Activated T-helper 1 cell treated with anti-CD3 and anti-CD28 coated beads, Interleukin-12 subunit alpha, Interleukin-12 subunit beta, Interleukin-2, Interleukin-4 antibody, amounts not matched to agents 30 ng/mL and 10 ng/mL and 1 ng/mL, durations not matched to agents 14 hours and 24 hours and 36 hours (primary cell): ENCODE results near the gene MTMR12. TPM values are rescaled to one million over a fixed set of nuclear protein-coding genes. Genes with fewer than 3 reads are reported as not detected.

ENCODE experiments used
- DNase-seq: peaks from one replicate; pipeline ENCODE4 v3.0.0; 2021; ENCODE audit warnings: low spot score
- H3K27ac Mint-ChIP-seq: one replicate; pipeline ENCODE4 v1.8.0; 2021; ENCODE audit warnings: mild to moderate bottlenecking, mixed read lengths
- H3K27me3 Mint-ChIP-seq: one replicate; pipeline ENCODE4 v1.8.0; 2022; ENCODE audit warnings: mild to moderate bottlenecking, moderate library complexity, mixed read lengths; ENCODE audit not compliant: insufficient read depth
- H3K36me3 Mint-ChIP-seq: one replicate; pipeline ENCODE4 v1.8.0; 2021; ENCODE audit warnings: low read depth, mixed read lengths
- H3K4me1 Mint-ChIP-seq: one replicate; pipeline ENCODE4 v1.8.0; 2021; ENCODE audit warnings: low read depth, mixed read lengths
- H3K4me3 Mint-ChIP-seq: one replicate; pipeline ENCODE4 v1.8.0; 2021; ENCODE audit warnings: mild to moderate bottlenecking, moderate library complexity, mixed read lengths
- H3K9me3 Mint-ChIP-seq: one replicate; pipeline ENCODE4 v1.8.0; 2021; ENCODE audit warnings: mixed read lengths
- intact Hi-C: fragments of 100-400 bp; cut with micrococcal nuclease; formaldehyde crosslinking; loops from one replicate; pipeline ENCODE4 v1.15.1; 2024
- total RNA-seq: library from RNA; stranded (reverse); gene quantifications from 2 replicates; pipeline ENCODE4 v1.2.3, GENCODE V29; 2022

Gene MTMR12, protein sequence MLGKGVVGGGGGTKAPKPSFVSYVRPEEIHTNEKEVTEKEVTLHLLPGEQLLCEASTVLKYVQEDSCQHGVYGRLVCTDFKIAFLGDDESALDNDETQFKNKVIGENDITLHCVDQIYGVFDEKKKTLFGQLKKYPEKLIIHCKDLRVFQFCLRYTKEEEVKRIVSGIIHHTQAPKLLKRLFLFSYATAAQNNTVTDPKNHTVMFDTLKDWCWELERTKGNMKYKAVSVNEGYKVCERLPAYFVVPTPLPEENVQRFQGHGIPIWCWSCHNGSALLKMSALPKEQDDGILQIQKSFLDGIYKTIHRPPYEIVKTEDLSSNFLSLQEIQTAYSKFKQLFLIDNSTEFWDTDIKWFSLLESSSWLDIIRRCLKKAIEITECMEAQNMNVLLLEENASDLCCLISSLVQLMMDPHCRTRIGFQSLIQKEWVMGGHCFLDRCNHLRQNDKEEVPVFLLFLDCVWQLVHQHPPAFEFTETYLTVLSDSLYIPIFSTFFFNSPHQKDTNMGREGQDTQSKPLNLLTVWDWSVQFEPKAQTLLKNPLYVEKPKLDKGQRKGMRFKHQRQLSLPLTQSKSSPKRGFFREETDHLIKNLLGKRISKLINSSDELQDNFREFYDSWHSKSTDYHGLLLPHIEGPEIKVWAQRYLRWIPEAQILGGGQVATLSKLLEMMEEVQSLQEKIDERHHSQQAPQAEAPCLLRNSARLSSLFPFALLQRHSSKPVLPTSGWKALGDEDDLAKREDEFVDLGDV
- total RNA-seq, result 26.2 and 29.9 TPM in 2 replicates

DNA sequence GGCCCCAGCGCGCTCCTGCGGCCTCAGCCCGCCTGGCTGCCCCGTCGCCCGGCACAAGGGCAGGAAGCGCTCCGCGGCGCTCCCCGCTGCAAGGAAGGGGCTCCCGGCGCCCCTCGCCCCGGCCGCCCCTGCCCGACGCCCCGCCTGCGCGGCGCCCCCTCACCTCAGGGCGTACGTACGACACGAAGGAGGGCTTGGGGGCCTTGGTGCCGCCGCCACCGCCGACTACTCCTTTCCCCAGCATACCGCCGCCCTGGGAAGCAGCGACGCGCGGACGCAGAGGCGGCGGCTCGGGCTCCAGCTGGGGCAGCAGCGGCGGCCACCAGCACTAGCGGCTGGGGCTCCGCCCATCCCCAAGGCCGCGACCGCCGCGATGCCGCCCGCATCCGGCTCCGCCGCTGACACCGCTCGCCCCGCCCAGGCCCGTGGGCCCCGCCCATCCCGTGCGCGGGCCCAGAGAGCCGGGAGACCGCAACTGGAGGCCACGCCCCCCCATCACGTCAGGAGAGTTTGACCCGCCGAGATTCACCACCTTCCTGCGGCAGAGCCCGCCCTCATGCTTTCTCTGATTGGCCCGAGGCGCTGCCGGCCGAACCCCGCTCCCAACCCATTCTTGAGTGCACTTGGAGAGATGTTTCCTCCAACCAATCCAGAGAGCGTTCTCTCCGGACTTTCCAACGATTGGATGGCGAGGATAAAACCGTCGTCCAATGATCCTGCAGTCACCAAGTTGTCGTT is at the start of gene MTMR12:
MTMR12 (minus strand) TSS at position 345 of the 738 bp plus-strand sequence; CDS start at position 244, 101 bp downstream.
- intact Hi-C loops, result loop anchor here (1.0 to 5.0 kb wide), 9 partner anchors 32 to 1128 kb away; partner anchors contain the start of genes C5orf22, DROSHA, GOLPH3 and SUB1

DNA sequence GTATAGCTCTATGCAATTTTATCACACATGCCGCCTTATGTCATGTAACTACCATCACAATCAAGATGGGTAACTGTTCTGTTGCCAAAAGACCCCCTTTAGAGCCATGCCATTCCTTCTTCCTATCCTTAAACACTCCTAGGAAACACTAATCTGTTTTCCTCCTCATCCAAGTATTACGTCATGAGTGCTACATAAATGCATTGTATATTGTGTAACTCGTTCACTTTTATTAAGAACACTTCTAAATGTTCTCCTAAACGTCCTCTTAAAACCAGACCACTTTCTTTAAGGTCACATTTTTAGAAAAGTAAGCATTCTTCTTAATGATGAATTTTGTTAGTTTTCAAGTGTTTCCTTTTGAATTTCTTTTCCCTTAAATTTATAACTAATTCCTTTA is 49.8 kb upstream of the MTMR12 start:
- H3K4me1 Mint-ChIP-seq, result peaks cover 4% of the 10 kb centered on the region
- intact Hi-C loops, result no loop called here
- no peaks in the 10 kb centered on the region for H3K27me3 Mint-ChIP-seq
- no peak overlapping the region for H3K27ac Mint-ChIP-seq
- no peak overlapping the region for H3K4me3 Mint-ChIP-seq
- no peaks in the 10 kb centered on the region for H3K9me3 Mint-ChIP-seq
- no peak for DNase-seq
- H3K36me3 Mint-ChIP-seq, result peaks cover 30% of the 10 kb centered on the region

More for the DNA sequence above, at the start of gene MTMR12:
- Mint-ChIP-seq H3K27ac (peak within 1 kb of the TSS; percentile 95), H3K36me3 (peaks cover 28% of the 10 kb centered on the region), H3K4me3 (peak within 1 kb of the TSS; percentile 96), H3K4me1 (peaks cover 38% of the 10 kb centered on the region), H3K27me3 (no peaks in the 10 kb centered on the region), H3K9me3 (no peaks in the 10 kb centered on the region)
- DNase-seq, result peak; percentile 100

DNA sequence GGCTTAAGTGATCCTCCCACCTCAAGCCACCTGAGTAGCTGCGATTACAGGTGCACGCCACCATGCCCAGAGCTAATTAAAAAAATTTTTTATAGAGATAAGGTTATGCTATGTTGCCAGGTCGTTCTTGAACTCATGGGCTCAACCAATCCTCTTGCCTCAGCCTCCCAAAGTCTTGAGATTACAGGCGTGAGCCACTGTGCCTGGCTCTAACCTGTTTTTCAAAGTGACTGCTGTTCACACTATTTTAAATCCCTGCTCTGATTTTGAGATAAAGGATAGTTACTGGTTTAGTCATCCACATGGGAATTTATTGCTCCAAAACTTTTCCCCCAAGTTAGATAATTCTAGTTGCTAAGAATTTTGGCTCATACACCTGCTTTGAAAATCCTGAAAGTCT is 48.2 kb upstream of the MTMR12 start:
- Mint-ChIP-seq H3K9me3 (no peaks in the 10 kb centered on the region), H3K27me3 (no peaks in the 10 kb centered on the region), H3K27ac (no peak overlapping the region), H3K4me1 (peaks cover 4% of the 10 kb centered on the region), H3K4me3 (no peak overlapping the region), H3K36me3 (peaks cover 29% of the 10 kb centered on the region)
- no peak for DNase-seq
- intact Hi-C loops, result no loop called here

DNA sequence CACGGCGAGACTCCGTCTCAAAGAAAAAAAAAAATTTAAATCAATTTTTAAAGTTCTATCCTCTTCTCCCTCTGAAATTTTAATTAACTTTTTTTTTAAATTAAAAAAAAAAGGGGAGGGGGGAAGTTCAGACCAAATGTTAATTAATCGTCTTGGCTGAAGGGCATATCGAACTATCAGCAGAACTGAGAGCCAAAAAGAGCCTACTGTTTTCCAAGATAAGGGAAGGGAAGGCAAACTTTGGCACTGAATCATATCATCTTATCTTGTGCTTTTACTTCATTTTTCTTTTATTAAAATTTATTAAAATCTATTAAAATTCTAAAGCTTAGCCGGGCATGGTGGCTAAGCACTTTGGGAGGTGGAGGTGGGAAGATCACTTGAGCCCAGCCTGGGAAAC is 45.9 kb upstream of the MTMR12 start:
- peaks cover 34% of the 10 kb centered on the region for H3K36me3 Mint-ChIP-seq
- intact Hi-C loops, result no loop called here
- DNase-seq, result no peak
- H3K27me3 Mint-ChIP-seq, result no peaks in the 10 kb centered on the region
- H3K4me1 Mint-ChIP-seq, result peaks cover 4% of the 10 kb centered on the region
- no peaks in the 10 kb centered on the region for H3K9me3 Mint-ChIP-seq
- no peak overlapping the region for H3K4me3 Mint-ChIP-seq
- no peak overlapping the region for H3K27ac Mint-ChIP-seq

DNA sequence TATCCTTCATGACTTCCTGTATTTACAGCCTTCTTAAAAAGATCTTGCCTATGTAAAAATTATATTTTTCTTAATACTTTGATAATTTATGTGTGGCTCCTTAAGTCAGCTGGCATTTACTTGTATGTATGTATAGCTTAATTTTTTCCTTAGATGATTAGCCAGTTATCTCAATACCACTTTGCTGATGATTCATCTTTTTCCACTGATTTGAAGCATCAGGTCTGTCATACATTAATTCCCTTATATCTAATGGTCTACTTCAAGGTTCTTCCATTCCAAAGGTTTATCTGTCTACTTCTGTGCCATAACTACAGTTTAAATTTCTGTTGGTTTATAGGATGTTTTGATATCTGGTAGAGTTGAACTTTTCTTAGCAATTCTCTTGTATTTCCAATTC is 44.9 kb upstream of the MTMR12 start:
- intact Hi-C loops, result no loop called here
- Mint-ChIP-seq H3K27me3 (no peaks in the 10 kb centered on the region), H3K4me1 (peaks cover 4% of the 10 kb centered on the region), H3K27ac (no peak overlapping the region), H3K36me3 (peaks cover 29% of the 10 kb centered on the region), H3K4me3 (no peak overlapping the region), H3K9me3 (no peaks in the 10 kb centered on the region)
- DNase-seq, result no peak

DNA sequence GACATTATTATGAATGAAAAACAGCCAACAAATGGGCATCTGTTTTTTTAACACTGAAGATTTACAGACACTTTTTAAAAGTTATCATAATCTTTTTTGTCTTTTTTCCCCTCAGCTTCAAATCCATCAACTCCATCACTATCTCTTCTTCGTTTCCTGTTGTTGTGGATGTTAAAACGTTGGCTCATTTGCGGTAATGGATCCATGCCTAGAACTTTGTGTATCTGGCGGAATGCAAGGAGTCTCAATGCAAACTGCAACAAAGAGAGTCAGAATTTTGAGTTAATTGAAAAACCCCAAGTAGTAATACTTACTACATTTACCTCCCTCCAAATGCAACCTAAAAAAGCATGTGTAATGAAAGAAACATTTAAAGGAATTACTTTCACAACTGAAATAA is 42.9 kb upstream of the MTMR12 start:
- peaks cover 18% of the 10 kb centered on the region for H3K36me3 Mint-ChIP-seq
- DNase-seq, result no peak
- H3K27ac Mint-ChIP-seq, result no peak overlapping the region
- peaks cover 4% of the 10 kb centered on the region for H3K4me1 Mint-ChIP-seq
- intact Hi-C loops, result no loop called here
- H3K4me3 Mint-ChIP-seq, result no peak overlapping the region
- H3K27me3 Mint-ChIP-seq, result no peaks in the 10 kb centered on the region
- H3K9me3 Mint-ChIP-seq, result no peaks in the 10 kb centered on the region

DNA sequence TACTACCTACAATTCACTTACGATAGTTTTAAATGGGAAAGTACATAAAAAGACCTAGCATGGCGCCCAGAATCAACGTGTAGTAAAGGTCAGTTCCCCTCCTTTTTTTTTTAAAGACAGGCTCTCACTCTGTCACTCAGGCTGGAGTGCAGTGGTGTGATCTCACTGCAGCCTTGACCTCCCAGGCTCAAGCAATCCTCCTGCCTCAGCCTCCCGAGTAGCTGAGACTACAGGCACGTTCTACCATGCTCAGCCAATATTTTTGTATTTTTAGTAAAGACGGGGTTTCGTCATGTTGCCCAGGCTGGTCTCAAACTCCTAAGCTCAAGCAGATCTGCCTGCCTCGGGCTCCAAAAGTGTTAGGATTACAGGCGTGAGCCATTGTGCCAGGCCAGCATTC is 40.7 kb upstream of the MTMR12 start:
- Mint-ChIP-seq H3K27ac (no peak overlapping the region), H3K4me3 (no peak overlapping the region), H3K4me1 (peaks cover 4% of the 10 kb centered on the region), H3K9me3 (no peaks in the 10 kb centered on the region), H3K27me3 (no peaks in the 10 kb centered on the region), H3K36me3 (peaks cover 10% of the 10 kb centered on the region)
- no peak for DNase-seq
- intact Hi-C loops, result no loop called here

DNA sequence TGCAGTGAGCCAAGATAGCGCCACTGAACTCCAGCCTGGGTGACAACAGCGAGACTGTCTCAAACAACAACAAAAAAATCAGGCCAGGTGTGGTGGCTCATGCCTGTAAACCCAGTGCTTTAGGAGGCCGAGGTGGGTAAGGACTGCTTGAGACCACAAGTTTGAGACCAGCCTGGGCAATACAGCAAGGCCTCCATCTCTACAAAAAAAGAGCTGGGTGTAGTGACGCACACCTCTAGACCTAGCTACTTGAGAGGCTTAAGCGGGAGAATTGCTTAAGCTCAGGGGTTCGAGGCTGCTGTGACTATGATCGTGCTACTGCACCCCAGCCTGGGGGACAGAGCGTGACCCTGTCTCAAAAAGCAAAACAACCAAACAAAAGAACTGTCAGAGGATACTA is 39.9 kb upstream of the MTMR12 start:
- no peak for DNase-seq
- Mint-ChIP-seq H3K27ac (no peak overlapping the region), H3K4me3 (no peak overlapping the region), H3K36me3 (peaks cover 8% of the 10 kb centered on the region), H3K9me3 (peaks cover 6% of the 10 kb centered on the region), H3K27me3 (no peaks in the 10 kb centered on the region), H3K4me1 (peaks cover under 1% of the 10 kb centered on the region)
- intact Hi-C loops, result no loop called here

DNA sequence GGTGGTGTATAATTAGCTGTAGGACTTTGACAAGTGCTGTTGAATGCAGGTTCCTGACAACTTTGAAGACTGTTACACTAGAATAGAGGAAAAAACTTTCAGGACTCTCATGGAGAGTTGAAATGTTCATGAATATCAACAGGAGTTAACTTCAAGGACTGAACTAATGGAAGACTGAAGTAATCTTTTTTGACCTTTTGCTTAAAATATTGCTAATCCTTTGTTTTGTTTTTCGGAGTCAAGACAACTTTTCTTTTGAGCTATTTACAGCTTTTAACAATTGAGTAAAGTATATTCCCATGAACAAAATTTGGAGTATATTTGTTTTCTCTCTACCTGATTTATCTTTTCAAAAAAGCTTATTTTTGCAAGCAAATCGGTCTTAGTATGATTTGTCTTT is 34.1 kb upstream of the MTMR12 start:
- H3K27me3 Mint-ChIP-seq, result no peaks in the 10 kb centered on the region
- no peaks in the 10 kb centered on the region for H3K36me3 Mint-ChIP-seq
- intact Hi-C loops, result no loop called here
- no peak for DNase-seq
- H3K4me1 Mint-ChIP-seq, result no peaks in the 10 kb centered on the region
- H3K4me3 Mint-ChIP-seq, result no peak overlapping the region
- H3K9me3 Mint-ChIP-seq, result peaks cover 27% of the 10 kb centered on the region
- H3K27ac Mint-ChIP-seq, result no peak overlapping the region

DNA sequence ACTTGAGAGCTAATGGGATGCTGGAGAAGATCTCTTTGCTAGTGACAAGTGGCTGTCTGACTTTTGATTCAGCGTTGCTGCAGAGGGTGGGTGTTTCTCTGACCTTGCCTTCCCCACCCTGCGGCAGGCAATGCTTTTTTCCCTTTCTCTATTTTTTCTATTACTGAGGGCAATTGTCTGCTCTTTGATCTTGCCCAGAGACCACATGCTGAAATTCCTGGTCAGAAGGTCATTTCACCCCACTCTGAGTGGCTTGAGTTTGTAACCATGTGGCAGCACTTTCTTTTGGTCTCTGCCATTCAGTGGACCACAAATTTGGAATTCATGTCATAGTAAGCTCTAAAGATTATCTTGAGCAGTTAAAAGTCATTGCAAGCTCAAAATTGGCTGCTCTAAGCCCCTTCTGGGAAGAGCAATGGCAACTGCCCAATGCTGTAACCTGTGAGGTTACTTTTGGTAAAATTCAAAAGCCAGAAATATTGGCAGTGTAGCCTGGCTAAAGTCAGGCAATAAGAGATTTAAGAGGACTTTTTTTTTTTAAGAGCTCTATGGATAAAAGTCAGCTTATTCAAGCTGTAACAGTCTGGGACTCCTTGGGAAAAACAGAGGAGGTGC is 30.4 kb upstream of the MTMR12 start:
- intact Hi-C loops, result no loop called here
- Mint-ChIP-seq H3K4me1 (no peaks in the 10 kb centered on the region), H3K9me3 (peaks cover 47% of the 10 kb centered on the region), H3K36me3 (no peaks in the 10 kb centered on the region), H3K4me3 (no peak overlapping the region), H3K27ac (no peak overlapping the region), H3K27me3 (no peaks in the 10 kb centered on the region)
- DNase-seq, result no peak

DNA sequence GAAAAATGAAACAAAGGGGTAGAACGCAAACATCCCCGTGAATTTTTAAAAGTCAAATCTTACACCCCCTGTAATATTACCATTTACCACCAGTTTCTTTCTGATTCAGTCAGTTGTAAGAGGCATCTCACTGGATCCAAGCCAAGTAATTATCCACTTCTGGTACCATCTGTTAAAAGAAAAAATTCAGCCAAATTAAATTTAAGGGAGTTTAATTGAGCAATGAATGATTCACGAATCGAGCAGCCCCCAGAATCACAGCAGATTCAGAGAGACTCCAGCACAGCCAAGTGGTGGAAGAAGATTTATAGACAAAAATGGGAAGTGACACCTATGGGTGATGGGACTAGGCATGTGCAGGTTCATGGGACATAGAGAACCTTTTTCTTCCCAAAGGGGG is 29.9 kb upstream of the MTMR12 start:
- H3K27me3 Mint-ChIP-seq, result no peaks in the 10 kb centered on the region
- peaks cover 44% of the 10 kb centered on the region for H3K9me3 Mint-ChIP-seq
- H3K27ac Mint-ChIP-seq, result no peak overlapping the region
- no peaks in the 10 kb centered on the region for H3K36me3 Mint-ChIP-seq
- H3K4me3 Mint-ChIP-seq, result no peak overlapping the region
- no peaks in the 10 kb centered on the region for H3K4me1 Mint-ChIP-seq
- DNase-seq, result no peak
- intact Hi-C loops, result no loop called here

DNA sequence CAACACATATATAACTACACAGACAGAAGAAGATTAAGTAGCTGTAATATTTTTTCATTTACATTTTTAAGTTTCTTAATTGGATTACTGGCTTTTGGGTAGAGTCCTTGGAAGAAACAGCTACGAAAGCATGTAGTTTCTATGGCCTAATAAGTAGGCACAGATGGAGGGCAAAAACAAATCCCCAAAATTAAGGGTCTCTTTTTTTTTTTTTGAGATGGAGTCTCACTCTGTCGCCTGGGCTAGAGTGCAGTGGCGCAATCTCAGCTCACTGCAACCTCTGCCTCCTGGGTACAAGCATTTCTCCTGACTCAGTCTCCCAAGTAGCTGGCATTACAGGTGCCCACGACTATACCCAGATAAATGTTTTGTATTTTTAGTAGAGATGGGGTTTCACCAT is 27.1 kb upstream of the MTMR12 start:
- Mint-ChIP-seq H3K9me3 (peaks cover 31% of the 10 kb centered on the region), H3K27me3 (peaks cover 2% of the 10 kb centered on the region), H3K27ac (no peak overlapping the region), H3K4me1 (no peaks in the 10 kb centered on the region), H3K36me3 (no peaks in the 10 kb centered on the region), H3K4me3 (no peak overlapping the region)
- intact Hi-C loops, result no loop called here
- no peak for DNase-seq
